Stimulated activated naive CD8-positive, alpha-beta T cell treated with anti-CD3 and anti-CD28 coated beads, Interleukin-15, Interleukin-2, amounts not matched to agents 100 ng/mL and 50 ng/mL, for 24 hours (primary cell): ENCODE results near the gene DNASE1L1.

Source experiments
- H3K27ac Mint-ChIP-seq: one replicate; pipeline ENCODE4 v1.8.0; 2021; ENCODE audit warnings: mild to moderate bottlenecking, mixed read lengths
- H3K27me3 Mint-ChIP-seq: one replicate; pipeline ENCODE4 v1.8.0; 2021; ENCODE audit warnings: mixed read lengths
- H3K36me3 Mint-ChIP-seq: one replicate; pipeline ENCODE4 v1.8.0; 2021; ENCODE audit warnings: low read depth, mixed read lengths
- H3K4me1 Mint-ChIP-seq: one replicate; pipeline ENCODE4 v1.8.0; 2021; ENCODE audit warnings: low read depth, mixed read lengths
- H3K4me3 Mint-ChIP-seq: one replicate; pipeline ENCODE4 v1.8.0; 2021; ENCODE audit warnings: mild to moderate bottlenecking, mixed read lengths
- H3K9me3 Mint-ChIP-seq: one replicate; pipeline ENCODE4 v1.8.0; 2021; ENCODE audit warnings: mixed read lengths

The DNASE1L1 gene

DNA sequence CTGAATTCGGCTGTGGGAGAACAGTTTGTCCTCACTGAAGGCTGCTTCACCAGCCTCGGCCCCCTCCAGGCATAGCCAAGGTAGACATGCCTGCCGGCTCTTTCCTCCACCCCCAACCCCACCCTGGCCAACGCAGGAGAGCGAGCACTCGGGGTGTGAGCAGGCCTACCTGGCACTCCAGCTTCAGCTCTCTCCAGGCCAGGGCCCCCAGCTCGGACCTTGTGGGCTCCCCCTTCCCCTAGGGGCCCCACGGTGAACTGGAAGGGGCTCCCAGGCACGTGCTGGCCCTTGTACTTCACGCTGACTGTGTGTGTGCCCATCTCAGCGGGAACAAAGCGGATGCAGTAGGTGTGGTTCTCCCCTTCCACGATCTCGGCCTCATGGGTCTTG lies 57.0 kb downstream of the DNASE1L1 start:
- peak overlapping the region; percentile 72 for H3K27ac Mint-ChIP-seq
- no peaks in the 10 kb centered on the region for H3K27me3 Mint-ChIP-seq
- peaks cover 47% of the 10 kb centered on the region for H3K4me1 Mint-ChIP-seq
- H3K36me3 Mint-ChIP-seq, result peaks cover 13% of the 10 kb centered on the region
- no peak overlapping the region for H3K4me3 Mint-ChIP-seq
- H3K9me3 Mint-ChIP-seq, result no peaks in the 10 kb centered on the region
